GM12878 (cell line): ENCODE data around the gene CAMTA2. TPM values are rescaled to one million over a fixed set of nuclear protein-coding genes. Genes with fewer than 3 reads are reported as not detected.

Source experiments
- NBN ChIP-seq: fragments of 450-650 bp; IDR thresholded peaks from 2 replicates; pipeline ENCODE4 v1.6.1; 2016
- RCOR1 ChIP-seq: conservative IDR thresholded peaks from 2 replicates; pipeline ENCODE4 v1.6.1; 2012; ENCODE audit warnings: low read depth, low read length, improper control_type of control experiment
- SP1 ChIP-seq: IDR thresholded peaks from one replicate; pipeline ENCODE4 v1.6.1; 2011; ENCODE audit warnings: low read depth, low read length
- SPI1 ChIP-seq: IDR thresholded peaks from 2 replicates; pipeline ENCODE4 v1.6.1; 2011; ENCODE audit warnings: low read depth, mild to moderate bottlenecking, low read length, moderate library complexity, borderline replicate concordance; ENCODE audit not compliant: insufficient read depth
- SREBF2 ChIP-seq: IDR thresholded peaks from 2 replicates; pipeline ENCODE4 v1.6.1; 2012; ENCODE audit warnings: mild to moderate bottlenecking, low read length
- polyA plus RNA-seq, 11 experiments: library from polyadenylated mRNA; depleted of rRNA in 4 of 11; unstranded in 6 of 11; stranded (reverse) in 5 of 11; fragments of >200 nt; fragmentation: Nextera tagmentation in 4 of 11; fragmentation: Illumina TruSeq in 1 of 11; extraction: Ambion mirVana in 4 of 11; extraction: Trizol in 1 of 11; gene quantifications; 1 replicate in 1 of 11; 2 replicates in 10 of 11; pipeline versions ENCODE4 v1.2.1 to v1.2.3, GENCODE V29; 2011 to 2016; ENCODE audit warnings: inconsistent platforms in 2 of 11, missing spikeins in 2 of 11, low read depth in 1 of 11
- total RNA-seq, 4 experiments: library from RNA; depleted of rRNA in 3 of 4; stranded (reverse); fragments of >200 nt in 3 of 4; fragmentation: Illumina TruSeq in 1 of 4; extraction: Trizol in 1 of 4; gene quantifications; 2 replicates each; pipeline versions ENCODE4 v1.2.1 to v1.2.3, GENCODE V29; 2013 to 2021
- TF ChIP-seq, protein P1 (sequence below): fragments of 450-650 bp; formaldehyde crosslinking; IDR thresholded peaks from 2 replicates; pipeline ENCODE4 v1.4.0; 2020; ENCODE audit warnings: mild to moderate bottlenecking, moderate library complexity
- TF ChIP-seq, protein P2 (sequence below): IDR thresholded peaks from 2 replicates; pipeline ENCODE4 v1.6.1; 2011; ENCODE audit warnings: low read depth, mild to moderate bottlenecking, low read length, moderate library complexity, borderline replicate concordance; ENCODE audit errors: extremely low read depth
- TF ChIP-seq, protein P3 (sequence below): IDR thresholded peaks from 2 replicates; pipeline ENCODE4 v1.6.1; 2011; ENCODE audit warnings: borderline replicate concordance, low read depth, mild to moderate bottlenecking, moderate library complexity, mixed read lengths, low read length; ENCODE audit not compliant: insufficient read depth; ENCODE audit errors: extremely low read length
- TF ChIP-seq, protein P4 (sequence below): IDR thresholded peaks from 2 replicates; pipeline ENCODE4 v1.6.1; 2012; ENCODE audit warnings: low read length, inconsistent platforms

Gene CAMTA2
- total and polyA plus RNA-seq, 10 of the 15 experiments (the other 5 are each of a cell fraction or from before 2014, with no cell fraction given) = 0.42 to 29.3 (median 11.2) TPM

DNA sequence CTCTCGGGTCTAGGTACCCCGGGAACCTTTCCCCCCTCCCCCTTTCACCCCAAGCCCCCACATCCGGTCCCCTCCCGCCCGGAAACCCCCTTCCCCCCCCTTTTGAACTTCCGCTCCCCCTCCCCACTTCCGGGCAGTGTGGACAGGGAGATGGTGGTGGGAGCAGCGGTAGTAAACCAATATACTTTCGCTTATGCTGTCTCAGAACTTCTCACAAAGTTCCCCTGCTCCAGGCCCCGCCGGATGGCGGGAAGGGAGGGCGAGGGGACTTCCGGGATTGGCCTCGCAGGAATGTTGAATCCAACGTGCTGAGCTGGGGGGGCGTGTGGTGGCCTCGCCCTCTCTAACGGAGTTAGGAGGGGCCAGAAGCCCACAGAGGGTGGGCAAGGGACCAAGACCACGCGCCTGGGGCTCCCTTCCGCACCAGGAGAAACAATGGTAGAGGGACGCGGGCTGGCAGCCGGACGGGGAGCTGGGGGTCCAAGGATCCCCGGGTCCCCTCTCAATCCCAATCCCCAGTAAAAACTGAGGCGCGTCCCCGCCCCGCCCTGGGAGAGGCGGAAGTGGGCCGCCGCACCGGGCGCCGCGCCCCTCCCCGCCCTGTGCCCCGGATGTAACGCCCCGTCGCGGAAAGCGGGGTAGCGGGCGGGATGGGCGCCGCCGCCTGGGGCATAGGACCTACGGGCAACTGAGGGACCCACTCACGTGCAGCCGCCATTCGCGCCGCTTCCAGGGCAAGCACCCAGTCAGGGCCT lies 39.9 kb downstream of the CAMTA2 start (continued):
- TF ChIP-seq RCOR1 (no peak), SREBF2 (no peak), NBN (peak; percentile 39; the same call in 1 of the 2 replicates), SP1 (no peak), SPI1 (peak; percentile 46)
- TF ChIP-seq, protein P1, sequence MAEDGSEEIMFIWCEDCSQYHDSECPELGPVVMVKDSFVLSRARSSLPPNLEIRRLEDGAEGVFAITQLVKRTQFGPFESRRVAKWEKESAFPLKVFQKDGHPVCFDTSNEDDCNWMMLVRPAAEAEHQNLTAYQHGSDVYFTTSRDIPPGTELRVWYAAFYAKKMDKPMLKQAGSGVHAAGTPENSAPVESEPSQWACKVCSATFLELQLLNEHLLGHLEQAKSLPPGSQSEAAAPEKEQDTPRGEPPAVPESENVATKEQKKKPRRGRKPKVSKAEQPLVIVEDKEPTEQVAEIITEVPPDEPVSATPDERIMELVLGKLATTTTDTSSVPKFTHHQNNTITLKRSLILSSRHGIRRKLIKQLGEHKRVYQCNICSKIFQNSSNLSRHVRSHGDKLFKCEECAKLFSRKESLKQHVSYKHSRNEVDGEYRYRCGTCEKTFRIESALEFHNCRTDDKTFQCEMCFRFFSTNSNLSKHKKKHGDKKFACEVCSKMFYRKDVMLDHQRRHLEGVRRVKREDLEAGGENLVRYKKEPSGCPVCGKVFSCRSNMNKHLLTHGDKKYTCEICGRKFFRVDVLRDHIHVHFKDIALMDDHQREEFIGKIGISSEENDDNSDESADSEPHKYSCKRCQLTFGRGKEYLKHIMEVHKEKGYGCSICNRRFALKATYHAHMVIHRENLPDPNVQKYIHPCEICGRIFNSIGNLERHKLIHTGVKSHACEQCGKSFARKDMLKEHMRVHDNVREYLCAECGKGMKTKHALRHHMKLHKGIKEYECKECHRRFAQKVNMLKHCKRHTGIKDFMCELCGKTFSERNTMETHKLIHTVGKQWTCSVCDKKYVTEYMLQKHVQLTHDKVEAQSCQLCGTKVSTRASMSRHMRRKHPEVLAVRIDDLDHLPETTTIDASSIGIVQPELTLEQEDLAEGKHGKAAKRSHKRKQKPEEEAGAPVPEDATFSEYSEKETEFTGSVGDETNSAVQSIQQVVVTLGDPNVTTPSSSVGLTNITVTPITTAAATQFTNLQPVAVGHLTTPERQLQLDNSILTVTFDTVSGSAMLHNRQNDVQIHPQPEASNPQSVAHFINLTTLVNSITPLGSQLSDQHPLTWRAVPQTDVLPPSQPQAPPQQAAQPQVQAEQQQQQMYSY = no peak
- TF ChIP-seq, protein P2, sequence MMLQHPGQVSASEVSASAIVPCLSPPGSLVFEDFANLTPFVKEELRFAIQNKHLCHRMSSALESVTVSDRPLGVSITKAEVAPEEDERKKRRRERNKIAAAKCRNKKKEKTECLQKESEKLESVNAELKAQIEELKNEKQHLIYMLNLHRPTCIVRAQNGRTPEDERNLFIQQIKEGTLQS = no peak
- TF ChIP-seq, protein P3, sequence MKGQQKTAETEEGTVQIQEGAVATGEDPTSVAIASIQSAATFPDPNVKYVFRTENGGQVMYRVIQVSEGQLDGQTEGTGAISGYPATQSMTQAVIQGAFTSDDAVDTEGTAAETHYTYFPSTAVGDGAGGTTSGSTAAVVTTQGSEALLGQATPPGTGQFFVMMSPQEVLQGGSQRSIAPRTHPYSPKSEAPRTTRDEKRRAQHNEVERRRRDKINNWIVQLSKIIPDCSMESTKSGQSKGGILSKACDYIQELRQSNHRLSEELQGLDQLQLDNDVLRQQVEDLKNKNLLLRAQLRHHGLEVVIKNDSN = no peak
- TF ChIP-seq, protein P4, sequence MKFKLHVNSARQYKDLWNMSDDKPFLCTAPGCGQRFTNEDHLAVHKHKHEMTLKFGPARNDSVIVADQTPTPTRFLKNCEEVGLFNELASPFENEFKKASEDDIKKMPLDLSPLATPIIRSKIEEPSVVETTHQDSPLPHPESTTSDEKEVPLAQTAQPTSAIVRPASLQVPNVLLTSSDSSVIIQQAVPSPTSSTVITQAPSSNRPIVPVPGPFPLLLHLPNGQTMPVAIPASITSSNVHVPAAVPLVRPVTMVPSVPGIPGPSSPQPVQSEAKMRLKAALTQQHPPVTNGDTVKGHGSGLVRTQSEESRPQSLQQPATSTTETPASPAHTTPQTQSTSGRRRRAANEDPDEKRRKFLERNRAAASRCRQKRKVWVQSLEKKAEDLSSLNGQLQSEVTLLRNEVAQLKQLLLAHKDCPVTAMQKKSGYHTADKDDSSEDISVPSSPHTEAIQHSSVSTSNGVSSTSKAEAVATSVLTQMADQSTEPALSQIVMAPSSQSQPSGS = no peak
